Nephron progenitor cell (in vitro differentiated cells): ENCODE measurements around the gene NOS3.

Experiments used
- DNase-seq: peaks from one replicate; pipeline ENCODE4 v3.0.0; 2021
- H3K27ac Mint-ChIP-seq: 2 replicates; pipeline ENCODE4 v1.8.0; 2021; ENCODE audit warnings: mild to moderate bottlenecking, moderate library complexity, mixed read lengths
- H3K27me3 Mint-ChIP-seq: 2 replicates; pipeline ENCODE4 v1.8.0; 2021; ENCODE audit warnings: mild to moderate bottlenecking, low read depth, mixed read lengths; ENCODE audit not compliant: poor library complexity
- H3K36me3 Mint-ChIP-seq: 2 replicates; pipeline ENCODE4 v1.8.0; 2021; ENCODE audit warnings: low read depth, mixed read lengths
- H3K4me1 Mint-ChIP-seq: 2 replicates; pipeline ENCODE4 v1.8.0; 2021; ENCODE audit warnings: mixed read lengths
- H3K4me3 Mint-ChIP-seq: 2 replicates; pipeline ENCODE4 v1.8.0; 2021; ENCODE audit warnings: mild to moderate bottlenecking, moderate library complexity, mixed read lengths
- H3K9me3 Mint-ChIP-seq: 2 replicates; pipeline ENCODE4 v1.8.0; 2021; ENCODE audit warnings: mild to moderate bottlenecking, moderate library complexity, mixed read lengths
- CTCF ChIP-seq: fragments of 200-600 bp; sonication (generic); IDR thresholded peaks from 2 replicates; pipeline ENCODE4 v1.5.0; 2021; ENCODE audit warnings: antibody characterized with exemption

The NOS3 gene

GRCh38 chr7:150998341-150998740 is 7.5 kb downstream of the NOS3 start:
- DNase-seq, result no peak
- no peak overlapping the region for H3K27ac Mint-ChIP-seq

GRCh38 chr7:150999001-150999400 is 8.2 kb downstream of the NOS3 start:
- no peak for DNase-seq
- Mint-ChIP-seq H3K27me3 (no peaks in the 10 kb centered on the region), H3K4me1 (peaks cover 32% of the 10 kb centered on the region), H3K36me3 (no peaks in the 10 kb centered on the region), H3K4me3 (no peak overlapping the region), H3K9me3 (no peaks in the 10 kb centered on the region), H3K27ac (no peak overlapping the region)
- TF ChIP-seq CTCF, result no peak

More at GRCh38 chr7:150998341-150998740, 7.5 kb downstream of the NOS3 start:
- Mint-ChIP-seq H3K36me3 (no peaks in the 10 kb centered on the region), H3K4me3 (no peak overlapping the region), H3K27me3 (no peaks in the 10 kb centered on the region), H3K4me1 (peaks cover 36% of the 10 kb centered on the region), H3K9me3 (no peaks in the 10 kb centered on the region)
- TF ChIP-seq CTCF, result no peak

GRCh38 chr7:150999497-151000230 is 8.8 kb downstream of the NOS3 start:
- H3K4me1 Mint-ChIP-seq, result peaks cover 28% of the 10 kb centered on the region
- H3K27ac Mint-ChIP-seq, result no peak overlapping the region
- H3K27me3 Mint-ChIP-seq, result no peaks in the 10 kb centered on the region

GRCh38 chr7:151000897-151001495 is 10.2 kb downstream of the NOS3 start:
- Mint-ChIP-seq H3K27ac (no peak overlapping the region), H3K9me3 (no peaks in the 10 kb centered on the region), H3K36me3 (no peaks in the 10 kb centered on the region), H3K4me1 (peaks cover 31% of the 10 kb centered on the region), H3K27me3 (peaks cover 9% of the 10 kb centered on the region), H3K4me3 (no peak overlapping the region)
- DNase-seq, result no peak
- TF ChIP-seq CTCF, result no peak

More at GRCh38 chr7:150999497-151000230, 8.8 kb downstream of the NOS3 start:
- Mint-ChIP-seq H3K36me3 (no peaks in the 10 kb centered on the region), H3K4me3 (no peak overlapping the region), H3K9me3 (no peaks in the 10 kb centered on the region)
- DNase-seq, result no peak
- TF ChIP-seq CTCF, result no peak

GRCh38 chr7:151001546-151001945 is 10.7 kb downstream of the NOS3 start:
- Mint-ChIP-seq H3K4me1 (peaks cover 31% of the 10 kb centered on the region), H3K36me3 (no peaks in the 10 kb centered on the region), H3K4me3 (no peak overlapping the region), H3K27me3 (peaks cover 9% of the 10 kb centered on the region), H3K9me3 (no peaks in the 10 kb centered on the region), H3K27ac (no peak overlapping the region)
- no peak for TF ChIP-seq CTCF
- DNase-seq, result no peak

- TF ChIP-seq CTCF, result no peak
- no peak overlapping the region for H3K4me3 Mint-ChIP-seq
- H3K9me3 Mint-ChIP-seq, result no peaks in the 10 kb centered on the region
- H3K36me3 Mint-ChIP-seq, result no peaks in the 10 kb centered on the region
- H3K27ac Mint-ChIP-seq, result peak overlapping the region; percentile 33
- DNase-seq, result no peak
- peaks cover 9% of the 10 kb centered on the region for H3K27me3 Mint-ChIP-seq
- H3K4me1 Mint-ChIP-seq, result peaks cover 30% of the 10 kb centered on the region
Observed at GRCh38 chr7:151003572-151003971, 12.8 kb downstream of the NOS3 start.
